Activated naive CD4-positive, alpha-beta T cell treated with anti-CD3 and anti-CD28 coated beads, Interleukin-2, amount 10 ng/mL, durations not matched to agents 7 days and 5 days (primary cell): Measurements from ENCODE around the gene PRRG2.
A peak's percentile ranks its signal among the peaks of the same experiment; 100 is the strongest.

Experiments used
- CTCF ChIA-PET: fragments of 350-600 bp; sonication (Branson Sonifier 250); formaldehyde crosslinking; loops from one replicate; lab custom pipeline; 2021; ENCODE audit warnings: antibody characterized with exemption; lab: Charles Lee
- DNase-seq: peaks from one replicate; pipeline ENCODE4 v3.0.0-alpha.2; 2020
- H3K27ac Mint-ChIP-seq: one replicate; pipeline ENCODE4 v1.8.0; 2021; ENCODE audit warnings: mild to moderate bottlenecking, moderate library complexity, mixed read lengths
- H3K27me3 Mint-ChIP-seq: one replicate; pipeline ENCODE4 v1.8.0; 2021; ENCODE audit warnings: mild to moderate bottlenecking, mixed read lengths
- H3K36me3 Mint-ChIP-seq: one replicate; pipeline ENCODE4 v1.8.0; 2021; ENCODE audit warnings: mixed read lengths
- H3K4me1 Mint-ChIP-seq: one replicate; pipeline ENCODE4 v1.8.0; 2021; ENCODE audit warnings: mixed read lengths
- H3K4me3 Mint-ChIP-seq: one replicate; pipeline ENCODE4 v1.8.0; 2021; ENCODE audit warnings: mild to moderate bottlenecking, moderate library complexity, mixed read lengths
- H3K9me3 Mint-ChIP-seq: one replicate; pipeline ENCODE4 v1.8.0; 2021; ENCODE audit warnings: mixed read lengths

Gene PRRG2

GRCh38 chr19:49587227-49587626, 6.1 kb downstream of the PRRG2 start:
- H3K4me1 Mint-ChIP-seq: peaks cover 18% of the 10 kb centered on the region
- H3K4me3 Mint-ChIP-seq: no peak overlapping the region
- H3K27ac Mint-ChIP-seq: no peak overlapping the region
- DNase-seq: no peak
- peaks cover 45% of the 10 kb centered on the region for H3K27me3 Mint-ChIP-seq
- CTCF ChIA-PET: no interaction called here
- H3K9me3 Mint-ChIP-seq: no peaks in the 10 kb centered on the region
- no peaks in the 10 kb centered on the region for H3K36me3 Mint-ChIP-seq

DNA sequence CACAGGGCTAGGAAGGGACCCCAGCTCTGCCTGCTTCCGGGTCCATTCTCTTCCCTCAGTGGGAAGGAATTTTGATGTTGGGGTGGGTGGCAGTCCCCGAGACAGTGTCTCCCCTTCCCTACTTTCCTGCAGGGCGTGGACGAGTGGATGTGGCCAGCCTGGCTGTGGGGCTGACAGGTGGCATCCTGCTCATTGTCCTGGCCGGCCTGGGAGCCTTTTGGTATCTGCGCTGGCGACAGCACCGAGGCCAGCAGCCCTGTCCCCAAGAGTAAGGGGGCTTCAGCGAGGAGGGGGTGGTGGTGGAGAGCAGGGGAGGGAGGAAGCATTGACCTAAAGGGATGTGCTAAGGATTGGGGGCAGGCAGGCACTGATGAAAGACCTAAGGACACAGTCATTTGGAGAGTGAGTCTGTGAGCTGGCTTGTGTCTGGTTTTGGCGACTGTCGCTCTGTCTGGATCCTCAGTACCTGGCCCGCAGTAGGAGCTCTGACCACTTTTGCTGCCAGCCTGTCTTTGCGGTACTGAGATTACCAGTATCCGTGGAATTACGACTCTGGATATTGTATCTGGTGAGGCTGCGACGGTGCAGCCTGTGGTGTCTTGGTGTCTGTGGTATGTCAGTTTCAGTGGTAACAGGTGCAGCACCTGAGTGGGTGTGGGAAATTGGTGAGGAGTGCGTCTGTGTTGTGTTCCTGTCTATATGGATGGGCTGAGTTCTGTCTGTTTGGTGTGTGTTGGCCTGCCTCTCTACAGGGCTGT, 7.4 kb downstream of the PRRG2 start:
- Mint-ChIP-seq H3K4me1 (peaks cover 29% of the 10 kb centered on the region), H3K36me3 (peaks cover 2% of the 10 kb centered on the region), H3K27me3 (peaks cover 40% of the 10 kb centered on the region), H3K27ac (no peak overlapping the region), H3K4me3 (no peak overlapping the region), H3K9me3 (no peaks in the 10 kb centered on the region)
- peak; percentile 52 for DNase-seq
- CTCF ChIA-PET: no interaction called here

GRCh38 chr19:49589502-49589905, 8.4 kb downstream of the PRRG2 start:
- H3K27ac Mint-ChIP-seq: no peak overlapping the region
- H3K9me3 Mint-ChIP-seq: no peaks in the 10 kb centered on the region
- CTCF ChIA-PET: no interaction called here
- no peak for DNase-seq
- peaks cover 38% of the 10 kb centered on the region for H3K4me1 Mint-ChIP-seq
- H3K27me3 Mint-ChIP-seq: peaks cover 40% of the 10 kb centered on the region
- H3K36me3 Mint-ChIP-seq: peaks cover 11% of the 10 kb centered on the region
- no peak overlapping the region for H3K4me3 Mint-ChIP-seq

DNA sequence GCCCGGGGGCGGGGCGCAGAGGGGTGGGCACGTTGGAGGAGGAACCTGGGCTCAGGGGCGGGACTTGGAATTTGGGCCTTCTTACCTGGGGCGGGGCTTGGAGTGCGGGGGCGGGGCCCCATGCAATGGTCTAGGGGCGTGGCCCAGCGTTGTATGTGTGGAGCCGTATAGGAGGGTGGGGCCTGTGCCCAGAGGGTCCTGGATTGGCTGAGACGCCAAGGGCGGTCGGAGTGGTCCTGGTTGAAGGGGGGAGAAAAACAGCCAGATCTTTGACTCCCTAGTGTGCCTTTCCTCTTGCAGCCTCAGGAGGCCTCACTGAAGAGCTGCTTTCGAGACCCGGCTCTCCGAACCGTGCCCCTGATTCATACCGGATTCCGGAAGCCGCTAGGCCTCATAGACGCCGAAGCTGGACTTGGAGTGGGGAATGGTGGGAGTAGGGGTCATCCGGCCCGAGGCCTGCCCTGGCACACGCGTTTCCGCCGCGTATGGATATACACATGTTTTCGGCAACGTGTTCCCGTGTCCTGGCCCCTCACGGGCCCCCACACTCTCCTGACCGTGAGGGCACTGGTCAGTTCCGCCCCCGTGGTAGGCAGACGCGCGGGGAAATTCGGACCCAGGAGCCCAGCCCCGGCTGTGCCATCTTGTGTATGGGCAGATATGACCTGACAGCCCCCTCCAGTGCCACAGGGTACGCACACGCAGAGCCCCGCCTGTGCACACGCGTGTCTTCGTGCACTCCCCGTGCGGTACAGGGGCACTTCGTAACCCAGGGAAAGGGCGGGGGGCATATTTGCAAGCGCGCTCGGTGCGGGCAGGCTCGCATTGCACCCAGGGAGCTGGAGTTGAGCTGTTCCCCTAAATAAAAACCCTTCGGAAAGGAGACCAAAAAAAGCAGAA, 9.2 kb downstream of the PRRG2 start:
- Mint-ChIP-seq H3K36me3 (peaks cover 13% of the 10 kb centered on the region), H3K27me3 (peaks cover 35% of the 10 kb centered on the region), H3K4me3 (peak overlapping the region; percentile 91), H3K4me1 (peaks cover 40% of the 10 kb centered on the region), H3K9me3 (no peaks in the 10 kb centered on the region), H3K27ac (peak overlapping the region; percentile 96)
- DNase-seq: peak; percentile 97
- CTCF ChIA-PET: no interaction called here

DNA sequence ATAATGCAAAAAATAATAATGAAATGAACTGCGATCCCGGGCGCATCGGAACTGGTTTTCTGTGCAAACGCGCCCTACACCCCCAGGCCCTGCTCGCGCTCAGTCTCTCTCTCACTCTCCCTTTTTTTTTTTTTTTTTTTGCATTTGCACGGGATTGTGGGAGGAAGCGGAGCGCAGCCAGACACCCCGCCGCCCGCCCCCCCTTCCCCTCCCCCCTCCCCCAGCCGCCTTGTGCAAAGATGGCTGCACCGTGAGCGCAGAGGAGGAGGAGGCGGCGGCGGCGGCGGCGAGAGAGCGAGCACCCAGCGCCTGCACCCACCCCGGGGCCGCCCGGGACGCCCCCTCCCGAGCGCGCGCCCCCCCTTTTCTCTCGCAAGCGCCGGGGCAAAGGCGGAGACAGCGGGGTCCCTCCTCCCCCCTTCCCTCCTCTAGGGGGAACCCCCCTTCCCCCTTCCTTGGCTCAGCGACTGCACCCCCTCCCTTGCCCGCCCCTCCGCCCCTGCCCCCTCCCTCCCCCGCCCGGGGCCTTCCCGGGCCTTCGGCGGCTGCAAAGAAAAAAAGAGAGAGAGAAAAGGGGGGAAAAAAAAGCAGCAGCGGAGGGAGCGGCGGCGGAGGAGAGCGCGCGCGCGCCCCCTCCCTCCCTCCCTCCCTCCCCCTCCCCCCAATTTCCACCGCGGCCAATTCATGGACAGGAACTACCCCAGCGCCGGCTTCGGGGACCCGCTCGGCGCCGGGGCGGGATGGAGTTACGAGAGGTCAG, 10.0 kb downstream of the PRRG2 start, which contains the start of gene PRR12:
Gene PRR12, plus strand, starts transcription at position 212 of the 760 bp plus-strand sequence. Its CDS starts 473 bp downstream, at position 685.
- Mint-ChIP-seq H3K36me3 (peaks cover 13% of the 10 kb centered on the region), H3K27ac (peak within 1 kb of the TSS; percentile 96)

GRCh38 chr19:49591731-49592485, 10.8 kb downstream of the PRRG2 start:
- Mint-ChIP-seq H3K27me3 (peaks cover 25% of the 10 kb centered on the region), H3K9me3 (no peaks in the 10 kb centered on the region), H3K36me3 (peaks cover 17% of the 10 kb centered on the region), H3K4me3 (peak overlapping the region; percentile 91), H3K27ac (peak overlapping the region; percentile 87), H3K4me1 (peaks cover 40% of the 10 kb centered on the region)
- peak; percentile 66 for DNase-seq
- CTCF ChIA-PET: no interaction called here

More for the DNA sequence above, 10.0 kb downstream of the PRRG2 start, which contains the start of gene PRR12:
- Mint-ChIP-seq H3K4me1 (peaks cover 40% of the 10 kb centered on the region), H3K4me3 (peak within 1 kb of the TSS; percentile 91), H3K9me3 (no peaks in the 10 kb centered on the region), H3K27me3 (peaks cover 32% of the 10 kb centered on the region)
- peak; percentile 81 for DNase-seq
- CTCF ChIA-PET: no interaction called here

DNA sequence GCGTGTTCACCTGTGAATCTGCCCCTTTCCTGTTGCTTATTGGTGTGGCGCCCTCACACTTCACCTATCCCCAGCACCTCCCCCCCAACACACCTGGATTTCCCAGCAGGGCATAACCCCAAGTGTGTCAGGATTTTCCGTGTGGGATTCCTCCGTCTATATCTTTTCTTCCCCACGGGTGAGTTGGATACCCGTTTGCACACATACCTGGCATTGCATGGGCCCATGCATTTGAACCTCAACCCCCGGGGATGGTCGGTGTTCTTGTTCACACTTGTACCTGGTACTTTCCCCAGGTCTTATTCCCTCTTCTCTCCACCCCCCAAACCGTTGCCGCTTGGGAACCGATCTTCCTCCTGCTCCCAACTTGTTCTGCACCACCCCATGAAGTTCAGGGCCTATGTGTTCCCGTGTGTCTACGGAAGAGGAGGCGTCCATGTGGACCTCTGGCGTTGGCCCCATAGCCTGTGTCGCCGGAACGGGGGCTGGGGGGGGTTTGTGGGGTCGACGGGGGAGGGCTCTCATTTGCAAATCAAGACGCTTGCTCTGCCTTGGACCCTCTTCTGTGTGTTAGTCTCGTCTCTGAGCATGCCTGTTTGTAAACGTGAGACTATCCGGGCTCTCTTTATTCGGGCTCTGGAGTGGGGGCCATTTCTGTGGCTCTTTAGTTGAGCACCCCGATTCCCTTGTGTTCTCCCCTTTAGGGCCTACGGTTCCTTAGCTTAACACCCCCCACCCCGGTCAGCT, 11.5 kb downstream of the PRRG2 start:
- Mint-ChIP-seq H3K9me3 (no peaks in the 10 kb centered on the region), H3K36me3 (peaks cover 17% of the 10 kb centered on the region), H3K4me1 (peaks cover 40% of the 10 kb centered on the region), H3K27ac (peak overlapping the region; percentile 87), H3K4me3 (peak overlapping the region; percentile 91), H3K27me3 (peaks cover 21% of the 10 kb centered on the region)
- CTCF ChIA-PET: interaction anchor here (0.8 to 0.9 kb wide), 2 partner anchors 46 to 86 kb away, joined by 3 read pairs; no protein-coding TSS in a partner anchor
- DNase-seq: peak; percentile 36

DNA sequence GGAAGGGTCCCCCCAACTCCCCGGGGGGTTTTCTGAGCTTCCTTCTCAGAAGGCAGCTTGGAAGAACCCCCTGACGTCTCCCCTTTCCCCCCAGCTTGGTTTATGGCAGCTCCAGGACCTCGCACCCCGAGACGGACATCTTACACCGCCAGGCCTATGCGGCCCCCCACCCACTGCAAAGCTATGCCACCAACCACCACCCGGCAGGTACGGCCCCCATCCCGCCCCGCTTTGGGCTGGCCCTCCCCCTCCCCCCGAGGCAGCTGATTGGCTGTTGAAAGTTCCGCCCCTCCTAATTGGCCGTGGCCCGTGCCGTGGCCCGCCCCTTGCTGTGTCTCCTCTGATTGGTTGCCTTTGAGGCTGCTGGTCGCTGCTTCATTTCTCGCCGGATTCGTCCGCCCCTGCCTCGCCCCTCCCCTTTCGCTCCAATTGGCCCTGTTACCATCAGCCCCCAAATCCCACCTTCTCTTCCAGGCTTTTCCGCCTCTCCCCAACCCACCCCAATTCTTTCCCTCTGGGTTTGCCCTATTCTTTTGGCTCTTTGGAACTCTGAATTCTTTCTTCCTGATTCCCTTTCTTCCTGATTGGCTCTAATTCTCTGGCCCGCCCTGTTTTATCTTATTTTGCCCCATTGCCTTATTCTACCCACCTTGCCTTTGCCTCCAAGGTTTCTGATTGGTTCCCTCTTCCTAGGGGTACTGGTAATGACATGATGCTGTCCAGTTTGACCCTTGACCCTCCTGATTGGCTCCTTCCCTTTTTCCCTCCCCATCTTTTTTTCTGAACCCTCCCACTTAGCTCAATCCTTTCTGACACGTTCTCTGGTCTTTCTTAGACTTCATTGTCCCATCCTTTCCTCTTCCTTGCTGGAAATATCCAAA, 12.4 kb downstream of the PRRG2 start:
- H3K4me3 Mint-ChIP-seq: peak overlapping the region; percentile 91
- H3K4me1 Mint-ChIP-seq: peaks cover 35% of the 10 kb centered on the region
- peaks cover 20% of the 10 kb centered on the region for H3K36me3 Mint-ChIP-seq
- DNase-seq: peak; percentile 96
- no peaks in the 10 kb centered on the region for H3K9me3 Mint-ChIP-seq
- H3K27ac Mint-ChIP-seq: peak overlapping the region; percentile 87
- CTCF ChIA-PET: interaction anchor here (0.8 to 0.9 kb wide), 2 partner anchors 47 to 85 kb away, joined by 3 read pairs; no protein-coding TSS in a partner anchor
- peaks cover 14% of the 10 kb centered on the region for H3K27me3 Mint-ChIP-seq

GRCh38 chr19:49594157-49594992, 13.3 kb downstream of the PRRG2 start:
- H3K4me3 Mint-ChIP-seq: peak overlapping the region; percentile 91
- peaks cover 29% of the 10 kb centered on the region for H3K4me1 Mint-ChIP-seq
- peaks cover 24% of the 10 kb centered on the region for H3K36me3 Mint-ChIP-seq

GRCh38 chr19:49594993-49595818, 14.1 kb downstream of the PRRG2 start:
- Mint-ChIP-seq H3K4me3 (no peak overlapping the region), H3K9me3 (no peaks in the 10 kb centered on the region), H3K27me3 (no peaks in the 10 kb centered on the region), H3K4me1 (peaks cover 22% of the 10 kb centered on the region), H3K27ac (no peak overlapping the region), H3K36me3 (peaks cover 28% of the 10 kb centered on the region)
- CTCF ChIA-PET: interaction anchor here (1.2 kb wide), 1 partner anchor 77 kb away, joined by 4 read pairs; no protein-coding TSS in a partner anchor
- no peak for DNase-seq

More at GRCh38 chr19:49594157-49594992, 13.3 kb downstream of the PRRG2 start:
- no peaks in the 10 kb centered on the region for H3K9me3 Mint-ChIP-seq
- DNase-seq: no peak
- H3K27ac Mint-ChIP-seq: peak overlapping the region; percentile 87
- CTCF ChIA-PET: no interaction called here
- peaks cover 7% of the 10 kb centered on the region for H3K27me3 Mint-ChIP-seq
